MG63 (cell line): ENCODE results near the gene GRID1. TPM values are rescaled to one million over a fixed set of nuclear protein-coding genes. Genes with fewer than 3 reads are reported as not detected.
"Not testable (repeated sequence)": the region's sequence is repeated elsewhere in the genome, so short reads cannot be mapped to it uniquely, and the experiment has no call there.

Experiments used
- DNase-seq: peaks from one replicate; pipeline ENCODE4 v3.0.0-alpha.2; 2020
- H3K27me3 ChIP-seq: fragments of 250-450 bp; sonication (Bioruptor Pico); 2 replicates; pipeline ENCODE4 v1.5.1; 2020; ENCODE audit warnings: mild to moderate bottlenecking, moderate library complexity
- H3K36me3 ChIP-seq: fragments of 250-450 bp; sonication (Bioruptor Pico); 2 replicates; pipeline ENCODE4 v1.5.1; 2020; ENCODE audit warnings: mild to moderate bottlenecking, moderate library complexity
- H3K4me3 ChIP-seq: fragments of 250-450 bp; sonication (Bioruptor Pico); 2 replicates; pipeline ENCODE4 v1.5.1; 2020; ENCODE audit warnings: mild to moderate bottlenecking, moderate library complexity
- H3K9me3 ChIP-seq: fragments of 250-450 bp; sonication (Bioruptor Pico); 2 replicates; pipeline ENCODE4 v1.5.1; 2020; ENCODE audit warnings: mild to moderate bottlenecking, moderate library complexity
- total RNA-seq: library from RNA; depleted of rRNA; stranded (reverse); fragments of >200 nt; shearing (Covaris generic); gene quantifications from 2 replicates; pipeline ENCODE4 v1.2.3, GENCODE V29; 2014; ENCODE audit warnings: low replicate concordance

GRID1 gene
- total RNA-seq, 1 experiment from 2014 or later = 0.10 TPM

GRCh38 chr10:86121200-86121599, 245.4 kb downstream of the GRID1 start:
- no peaks in the 10 kb centered on the region for H3K27me3 ChIP-seq
- H3K36me3 ChIP-seq = no peaks in the 10 kb centered on the region
- H3K4me3 ChIP-seq = no peak overlapping the region
- no peaks in the 10 kb centered on the region for H3K9me3 ChIP-seq
- no peak for DNase-seq

GRCh38 chr10:86117051-86117450, 249.5 kb downstream of the GRID1 start:
- Histone ChIP-seq H3K27me3 (no peaks in the 10 kb centered on the region), H3K4me3 (no peak overlapping the region), H3K9me3 (no peaks in the 10 kb centered on the region), H3K36me3 (no peaks in the 10 kb centered on the region)
- no peak for DNase-seq

- H3K27me3 ChIP-seq = no peaks in the 10 kb centered on the region
- DNase-seq = no peak
- no peak overlapping the region for H3K4me3 ChIP-seq
- no peaks in the 10 kb centered on the region for H3K36me3 ChIP-seq
- H3K9me3 ChIP-seq = no peaks in the 10 kb centered on the region
Observed at GRCh38 chr10:86113983-86114382, 252.6 kb downstream of the GRID1 start.

GRCh38 chr10:86113501-86113900, 253.1 kb downstream of the GRID1 start:
- H3K27me3 ChIP-seq = no peaks in the 10 kb centered on the region
- no peaks in the 10 kb centered on the region for H3K36me3 ChIP-seq
- DNase-seq = no peak
- H3K9me3 ChIP-seq = no peaks in the 10 kb centered on the region
- H3K4me3 ChIP-seq = no peak overlapping the region

DNA sequence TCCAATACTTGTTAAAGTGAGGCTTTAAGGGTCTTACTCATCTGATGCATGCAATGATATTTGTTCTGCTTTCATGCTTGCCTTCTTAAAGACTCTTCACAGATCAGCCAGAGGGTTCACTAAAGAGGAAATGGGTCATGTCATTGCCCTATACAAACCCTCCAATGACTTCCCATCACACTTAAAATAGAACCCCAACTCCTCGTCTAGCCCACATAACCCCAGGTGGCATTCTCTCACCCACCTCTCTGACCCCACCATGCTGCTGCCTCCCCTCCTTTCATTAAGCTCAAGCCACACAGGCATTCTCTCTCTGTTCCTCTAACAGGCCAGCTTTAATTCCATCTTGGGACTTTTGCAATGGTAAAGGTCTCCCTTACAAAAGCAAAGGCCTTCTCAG, 253.6 kb downstream of the GRID1 start:
- no peak for DNase-seq
- Histone ChIP-seq H3K27me3 (no peaks in the 10 kb centered on the region), H3K4me3 (no peak overlapping the region), H3K36me3 (no peaks in the 10 kb centered on the region), H3K9me3 (no peaks in the 10 kb centered on the region)

GRCh38 chr10:86111902-86112545, 254.6 kb downstream of the GRID1 start:
- H3K36me3 ChIP-seq = no peaks in the 10 kb centered on the region
- H3K27me3 ChIP-seq = no peaks in the 10 kb centered on the region
- no peak for DNase-seq
- no peaks in the 10 kb centered on the region for H3K9me3 ChIP-seq
- no peak overlapping the region for H3K4me3 ChIP-seq

- Histone ChIP-seq H3K9me3 (no peaks in the 10 kb centered on the region), H3K4me3 (no peak overlapping the region), H3K36me3 (no peaks in the 10 kb centered on the region), H3K27me3 (no peaks in the 10 kb centered on the region)
- DNase-seq = no peak
Observed at GRCh38 chr10:86110156-86110786, 256.3 kb downstream of the GRID1 start.

- Histone ChIP-seq H3K36me3 (no peaks in the 10 kb centered on the region), H3K4me3 (no peak overlapping the region), H3K27me3 (no peaks in the 10 kb centered on the region), H3K9me3 (no peaks in the 10 kb centered on the region)
- DNase-seq = no peak
Observed at GRCh38 chr10:86109421-86109820, 257.2 kb downstream of the GRID1 start.

DNA sequence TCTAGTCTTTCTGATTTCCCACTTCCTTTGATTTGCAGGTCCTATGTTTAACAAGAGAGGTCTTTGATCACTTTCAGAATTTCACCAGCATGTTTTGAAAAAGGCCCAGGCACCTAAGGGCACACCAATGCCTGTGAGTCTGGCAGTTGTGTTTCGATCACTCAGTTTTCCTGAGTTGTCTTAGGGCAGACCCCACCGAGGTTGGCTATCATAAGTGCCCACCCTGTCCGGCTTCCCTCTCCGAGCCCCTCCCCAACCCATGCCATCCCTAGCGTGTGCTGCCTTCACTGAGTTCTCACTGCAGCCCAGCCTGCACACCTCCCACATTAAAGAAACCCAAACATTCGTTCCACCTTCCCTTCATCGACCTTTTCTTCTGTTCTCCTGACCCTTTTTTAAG, 257.9 kb downstream of the GRID1 start:
- H3K36me3 ChIP-seq = no peaks in the 10 kb centered on the region
- DNase-seq = no peak

DNA sequence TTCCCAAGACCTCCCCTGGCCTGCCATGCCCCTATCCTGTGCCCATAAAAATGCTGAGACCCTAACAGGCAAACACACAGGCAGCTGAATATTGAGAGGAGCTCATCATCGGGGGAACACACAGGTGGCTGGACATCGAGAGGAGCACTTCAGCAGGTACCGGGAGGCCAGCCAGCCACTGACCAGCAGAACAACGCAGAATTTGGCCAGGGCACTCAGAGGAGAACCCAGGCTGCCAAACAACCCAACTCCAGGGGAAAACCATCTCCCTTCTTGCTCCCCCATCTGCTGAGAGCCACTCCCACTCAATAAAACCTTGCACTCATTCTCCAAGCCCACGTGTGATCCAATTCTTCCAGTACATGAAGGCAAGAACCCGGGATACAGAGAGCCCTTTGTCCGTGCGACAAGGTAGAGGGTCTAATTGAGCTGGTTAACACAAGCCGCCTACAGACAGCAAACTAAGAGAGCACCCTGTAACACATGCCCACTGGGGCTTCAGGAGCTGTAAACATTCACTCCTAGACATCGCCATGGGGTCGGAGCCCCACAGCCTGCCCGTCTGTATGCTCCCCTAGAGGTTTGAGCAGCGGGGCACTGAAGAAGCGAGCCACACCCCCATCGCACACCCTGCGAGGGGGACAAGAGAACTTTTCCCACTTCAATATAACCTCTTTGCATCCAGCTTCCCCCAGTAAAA, 258.8 kb downstream of the GRID1 start:
- not testable (repeated sequence) for H3K36me3 ChIP-seq, H3K4me3 ChIP-seq, H3K9me3 ChIP-seq, H3K27me3 ChIP-seq, DNase-seq

More for the DNA sequence above, 257.9 kb downstream of the GRID1 start:
- Histone ChIP-seq H3K9me3 (no peaks in the 10 kb centered on the region), H3K4me3 (no peak overlapping the region), H3K27me3 (no peaks in the 10 kb centered on the region)

GRCh38 chr10:86107131-86107530, 259.5 kb downstream of the GRID1 start:
- no peak overlapping the region for H3K4me3 ChIP-seq
- no peaks in the 10 kb centered on the region for H3K9me3 ChIP-seq
- no peaks in the 10 kb centered on the region for H3K36me3 ChIP-seq
- H3K27me3 ChIP-seq = no peaks in the 10 kb centered on the region
- DNase-seq = no peak

- no peaks in the 10 kb centered on the region for H3K27me3 ChIP-seq
Observed at GRCh38 chr10:86106616-86107015, 260.0 kb downstream of the GRID1 start.

DNA sequence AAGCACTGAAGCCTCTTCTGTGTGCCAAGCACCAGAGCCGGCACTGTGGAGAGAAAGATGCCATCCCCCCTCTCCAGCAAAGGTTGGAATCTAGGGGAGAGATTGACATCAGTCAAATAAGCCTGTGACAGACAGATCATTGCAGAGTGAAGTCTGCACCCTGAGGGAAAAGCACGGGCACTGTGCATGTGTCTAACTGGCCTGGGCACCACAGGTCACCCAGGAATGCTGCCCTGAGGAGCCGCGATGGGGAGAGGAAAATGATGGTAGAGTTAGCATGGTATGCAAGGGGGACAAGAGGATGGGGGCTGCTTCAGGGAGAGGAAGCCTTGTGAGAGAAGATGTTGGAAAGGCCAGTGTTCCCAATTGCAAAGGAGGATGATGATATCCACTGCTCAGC, 261.0 kb downstream of the GRID1 start:
- no peaks in the 10 kb centered on the region for H3K9me3 ChIP-seq
- no peaks in the 10 kb centered on the region for H3K36me3 ChIP-seq
- no peak overlapping the region for H3K4me3 ChIP-seq
- H3K27me3 ChIP-seq = no peaks in the 10 kb centered on the region
- DNase-seq = no peak

More at GRCh38 chr10:86106616-86107015, 260.0 kb downstream of the GRID1 start:
- H3K36me3 ChIP-seq = no peaks in the 10 kb centered on the region
- H3K4me3 ChIP-seq = no peak overlapping the region
- H3K9me3 ChIP-seq = no peaks in the 10 kb centered on the region
- no peak for DNase-seq

GRCh38 chr10:86105181-86105580, 261.4 kb downstream of the GRID1 start:
- Histone ChIP-seq H3K27me3 (no peaks in the 10 kb centered on the region), H3K36me3 (no peaks in the 10 kb centered on the region), H3K4me3 (no peak overlapping the region), H3K9me3 (no peaks in the 10 kb centered on the region)
- no peak for DNase-seq

- Histone ChIP-seq H3K27me3 (no peaks in the 10 kb centered on the region), H3K4me3 (no peak overlapping the region), H3K36me3 (no peaks in the 10 kb centered on the region), H3K9me3 (no peaks in the 10 kb centered on the region)
- DNase-seq = no peak
Observed at GRCh38 chr10:86104611-86105145, 261.9 kb downstream of the GRID1 start.

DNA sequence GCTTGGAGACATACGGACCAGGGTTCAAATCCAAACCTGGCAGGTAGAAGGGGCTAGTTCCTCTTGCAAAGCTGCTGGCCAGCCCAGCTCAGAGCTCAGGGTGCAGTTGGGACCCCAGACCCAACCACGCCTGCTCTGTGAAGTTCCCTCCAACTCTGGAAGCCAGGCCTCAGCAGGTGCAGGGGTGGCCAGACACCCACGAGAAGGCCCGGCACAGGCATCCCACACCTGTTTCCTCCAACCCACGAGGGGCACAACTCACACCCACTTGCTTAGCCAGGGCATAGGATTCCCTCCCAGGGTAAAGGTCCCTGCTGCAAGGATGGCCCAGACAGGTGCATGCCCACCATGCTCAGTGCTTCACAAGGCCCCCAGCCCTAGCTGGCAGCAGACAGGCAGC, 262.4 kb downstream of the GRID1 start:
- no peak for DNase-seq
- Histone ChIP-seq H3K36me3 (no peaks in the 10 kb centered on the region), H3K27me3 (no peaks in the 10 kb centered on the region)

GRCh38 chr10:86103391-86104101, 263.0 kb downstream of the GRID1 start:
- H3K4me3 ChIP-seq = no peak overlapping the region
- H3K36me3 ChIP-seq = no peaks in the 10 kb centered on the region
- H3K27me3 ChIP-seq = no peaks in the 10 kb centered on the region
- no peak for DNase-seq
- no peaks in the 10 kb centered on the region for H3K9me3 ChIP-seq

More for the DNA sequence above, 262.4 kb downstream of the GRID1 start:
- no peaks in the 10 kb centered on the region for H3K9me3 ChIP-seq
- no peak overlapping the region for H3K4me3 ChIP-seq
